Measurements from ENCODE around the gene PLXNC1. TPM values are rescaled to one million over a fixed set of nuclear protein-coding genes. Genes with fewer than 3 reads are reported as not detected.

The PLXNC1 gene
- total RNA-seq, 1 donor from 2014 or later, result 28.0 TPM

DNA sequence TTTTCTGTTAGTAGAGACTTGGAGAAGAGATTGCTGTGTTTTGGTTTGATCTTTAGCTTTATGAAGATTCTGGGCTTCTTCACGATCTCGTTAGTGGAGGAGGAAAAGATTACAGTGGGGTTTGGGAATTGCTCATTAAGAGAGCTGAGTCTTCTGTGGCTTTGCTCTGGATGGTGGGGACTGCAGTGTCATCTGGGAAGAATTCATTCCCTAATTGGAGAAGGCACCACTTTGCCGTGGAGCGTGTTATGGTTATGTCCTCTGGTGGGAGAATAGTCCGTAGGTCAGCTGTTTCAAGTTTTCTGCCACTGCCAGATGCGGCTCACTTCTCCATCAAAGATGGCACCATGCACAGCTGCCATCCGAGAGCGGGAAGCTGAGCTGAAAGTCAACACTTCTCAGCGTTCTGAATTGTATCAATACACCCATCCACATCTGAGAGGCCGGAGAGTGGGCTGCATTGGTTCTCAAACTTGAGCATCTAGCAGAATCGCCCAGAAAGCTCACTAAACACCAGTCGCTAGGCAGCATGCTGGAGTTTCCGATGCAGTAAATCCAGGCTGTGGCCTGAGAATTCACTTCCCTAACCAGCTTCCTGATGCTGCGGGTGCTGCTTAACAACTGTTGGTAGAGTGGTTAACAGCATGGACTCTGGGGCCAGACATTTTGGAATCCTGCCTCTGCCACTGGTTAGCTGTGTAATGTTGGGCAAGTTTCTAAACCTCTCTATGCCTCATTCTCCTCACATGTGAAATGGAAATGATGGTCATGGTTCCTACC, 117.8 kb downstream of the PLXNC1 start:
- H3K36me3 ChIP-seq, result no peaks in the 10 kb centered on the region
- intact Hi-C loops (cut with DNase I), result no loop called here
- no peaks in the 10 kb centered on the region for H3K27me3 ChIP-seq (ENCODE audit: low read depth)
- H3K9me3 ChIP-seq, result no peaks in the 10 kb centered on the region
- no peak for DNase-seq
- H3K4me1 ChIP-seq, result peaks cover 63% of the 10 kb centered on the region
- peak overlapping the region; percentile 40 for H3K27ac ChIP-seq
- H3K4me3 ChIP-seq, result no peak overlapping the region
- TF ChIP-seq, protein P1, sequence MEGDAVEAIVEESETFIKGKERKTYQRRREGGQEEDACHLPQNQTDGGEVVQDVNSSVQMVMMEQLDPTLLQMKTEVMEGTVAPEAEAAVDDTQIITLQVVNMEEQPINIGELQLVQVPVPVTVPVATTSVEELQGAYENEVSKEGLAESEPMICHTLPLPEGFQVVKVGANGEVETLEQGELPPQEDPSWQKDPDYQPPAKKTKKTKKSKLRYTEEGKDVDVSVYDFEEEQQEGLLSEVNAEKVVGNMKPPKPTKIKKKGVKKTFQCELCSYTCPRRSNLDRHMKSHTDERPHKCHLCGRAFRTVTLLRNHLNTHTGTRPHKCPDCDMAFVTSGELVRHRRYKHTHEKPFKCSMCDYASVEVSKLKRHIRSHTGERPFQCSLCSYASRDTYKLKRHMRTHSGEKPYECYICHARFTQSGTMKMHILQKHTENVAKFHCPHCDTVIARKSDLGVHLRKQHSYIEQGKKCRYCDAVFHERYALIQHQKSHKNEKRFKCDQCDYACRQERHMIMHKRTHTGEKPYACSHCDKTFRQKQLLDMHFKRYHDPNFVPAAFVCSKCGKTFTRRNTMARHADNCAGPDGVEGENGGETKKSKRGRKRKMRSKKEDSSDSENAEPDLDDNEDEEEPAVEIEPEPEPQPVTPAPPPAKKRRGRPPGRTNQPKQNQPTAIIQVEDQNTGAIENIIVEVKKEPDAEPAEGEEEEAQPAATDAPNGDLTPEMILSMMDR (IDR thresholded peaks at IDR 0.05), result no peak
- no peak for ATAC-seq

DNA sequence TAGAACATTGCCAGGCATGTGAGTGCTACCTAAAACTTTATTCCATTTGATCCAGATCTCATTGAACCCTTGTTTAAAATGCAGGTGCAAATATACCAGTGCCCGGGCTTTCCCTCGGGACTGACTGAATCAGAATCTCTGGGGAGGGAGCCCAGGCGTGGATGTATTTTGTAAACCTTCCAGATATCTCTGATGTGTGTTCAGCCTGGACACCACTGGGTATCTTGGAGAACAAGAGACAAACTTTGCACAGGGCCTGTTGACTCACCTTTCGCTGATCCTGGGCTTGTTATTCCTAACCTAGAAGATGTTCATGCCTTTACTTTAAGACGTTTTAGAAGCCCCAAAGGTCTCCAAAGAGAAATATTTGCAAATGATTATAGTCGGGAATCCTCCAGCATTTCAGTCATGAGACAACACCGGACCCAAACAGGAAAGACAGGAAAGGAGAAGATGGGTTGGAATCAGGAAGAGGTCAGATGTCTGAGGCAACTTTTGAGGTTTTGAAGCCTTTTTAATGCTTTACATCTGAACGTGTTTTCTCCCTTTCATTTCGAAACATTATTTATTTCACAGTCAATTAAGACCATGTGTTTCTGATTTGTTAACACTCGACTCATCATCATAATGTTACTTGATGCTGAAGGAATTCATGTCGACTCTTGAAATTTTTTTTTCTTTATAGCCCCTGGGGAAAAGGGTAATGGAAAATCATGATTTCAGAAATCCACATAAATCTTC, 118.6 kb downstream of the PLXNC1 start:
- Histone ChIP-seq H3K27me3 (ENCODE audit: low read depth) (no peaks in the 10 kb centered on the region), H3K36me3 (no peaks in the 10 kb centered on the region), H3K9me3 (no peaks in the 10 kb centered on the region), H3K27ac (peak overlapping the region; percentile 67), H3K4me1 (peaks cover 56% of the 10 kb centered on the region), H3K4me3 (no peak overlapping the region)
- ATAC-seq (no peak), DNase-seq (no peak)
- TF ChIP-seq, protein P1 (IDR thresholded peaks at IDR 0.05), result no peak
- intact Hi-C loops (cut with DNase I), result no loop called here

DNA sequence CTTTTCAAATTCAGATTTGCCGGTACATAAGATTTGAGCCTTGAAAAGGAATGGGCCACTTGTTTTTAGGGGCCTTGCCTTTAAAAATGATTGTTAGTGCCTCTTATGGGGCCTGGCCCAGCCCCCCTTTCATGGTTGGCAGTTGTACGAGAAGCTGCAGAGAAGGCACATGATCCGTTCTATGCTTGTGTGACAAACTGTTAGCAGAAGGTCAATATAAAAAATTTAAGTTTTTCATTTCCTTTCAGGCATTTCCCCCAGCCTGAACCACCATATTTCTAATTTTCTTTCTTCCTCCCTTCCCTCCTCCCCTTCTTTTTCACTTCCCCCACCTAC, 119.1 kb downstream of the PLXNC1 start:
- Histone ChIP-seq H3K27ac (peak overlapping the region; percentile 67), H3K27me3 (ENCODE audit: low read depth) (no peaks in the 10 kb centered on the region), H3K36me3 (no peaks in the 10 kb centered on the region), H3K4me3 (no peak overlapping the region), H3K9me3 (no peaks in the 10 kb centered on the region), H3K4me1 (peaks cover 53% of the 10 kb centered on the region)
- intact Hi-C loops (cut with DNase I), result no loop called here
- DNase-seq, result no peak
- TF ChIP-seq, protein P1 (IDR thresholded peaks at IDR 0.05), result no peak
- ATAC-seq, result no peak

DNA sequence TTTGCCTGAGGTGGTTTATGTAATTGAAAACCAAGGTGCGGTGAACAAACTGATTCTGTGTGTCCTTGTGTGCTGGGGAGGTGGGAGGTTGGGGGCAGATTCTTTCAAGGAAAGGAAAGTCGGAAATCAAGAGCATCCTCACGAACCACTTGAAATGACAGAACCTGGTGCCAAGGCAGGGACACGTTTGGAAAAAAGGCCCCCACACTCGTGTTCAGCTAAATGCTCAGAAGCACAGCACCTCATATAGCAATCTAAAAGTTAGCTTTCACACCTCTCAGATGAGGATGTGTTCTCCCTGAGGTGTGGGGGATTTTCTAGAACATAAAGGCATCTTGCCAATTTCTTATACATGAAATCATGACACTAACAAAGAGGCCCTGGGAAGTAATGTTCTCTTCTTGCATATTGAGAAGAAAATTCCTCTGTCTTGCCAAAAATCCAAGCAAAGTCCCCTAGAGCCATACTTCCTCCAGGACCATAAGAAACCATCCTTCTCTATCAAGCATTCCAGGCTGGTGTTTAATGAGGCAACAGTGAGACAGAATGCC, 119.6 kb downstream of the PLXNC1 start:
- TF ChIP-seq, protein P1 (IDR thresholded peaks at IDR 0.05), result no peak
- H3K36me3 ChIP-seq, result no peaks in the 10 kb centered on the region
- H3K27me3 ChIP-seq (ENCODE audit: low read depth), result no peaks in the 10 kb centered on the region
- H3K4me3 ChIP-seq, result no peak overlapping the region
- ATAC-seq (no peak), DNase-seq (no peak)
- H3K4me1 ChIP-seq, result peaks cover 48% of the 10 kb centered on the region
- peak overlapping the region; percentile 67 for H3K27ac ChIP-seq
- no peaks in the 10 kb centered on the region for H3K9me3 ChIP-seq
- intact Hi-C loops (cut with DNase I), result no loop called here

DNA sequence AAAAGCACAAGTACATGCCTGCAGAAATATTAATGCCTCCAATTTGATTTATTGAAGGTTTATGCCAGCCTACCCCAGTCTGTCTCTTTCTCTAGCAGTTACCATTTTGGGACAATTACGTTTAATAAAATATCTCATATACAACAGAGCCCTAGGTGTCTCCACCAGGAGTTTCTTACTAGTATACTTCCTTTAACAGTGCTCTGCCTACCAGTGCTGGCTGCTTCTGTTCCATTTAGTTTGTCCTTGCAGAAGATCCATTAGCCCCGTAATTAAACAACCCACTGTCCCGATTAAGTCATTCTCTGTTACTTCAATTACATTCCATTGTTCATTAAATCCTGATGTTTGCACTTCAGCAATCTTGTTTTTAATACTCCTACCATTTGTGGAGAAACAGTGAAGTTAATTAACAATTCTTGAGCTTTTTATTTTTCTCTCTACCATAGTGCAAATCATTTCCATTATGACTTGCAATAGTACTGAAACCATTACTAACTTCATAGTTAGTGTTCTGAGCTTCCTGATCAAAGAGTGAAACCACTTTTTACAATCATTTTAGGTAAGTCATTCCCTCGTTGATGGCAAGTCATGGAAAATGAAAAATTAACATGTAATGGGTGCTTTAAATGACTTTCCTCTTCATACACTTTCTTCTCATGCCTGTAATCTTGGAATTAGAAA, 121.1 kb downstream of the PLXNC1 start:
- DNase-seq (no peak), ATAC-seq (no peak)
- TF ChIP-seq, protein P1 (IDR thresholded peaks at IDR 0.05), result no peak
- intact Hi-C loops (cut with DNase I), result no loop called here
- H3K9me3 ChIP-seq, result no peaks in the 10 kb centered on the region
- no peak overlapping the region for H3K27ac ChIP-seq
- no peaks in the 10 kb centered on the region for H3K27me3 ChIP-seq (ENCODE audit: low read depth)
- peaks cover 33% of the 10 kb centered on the region for H3K4me1 ChIP-seq
- H3K36me3 ChIP-seq, result no peaks in the 10 kb centered on the region
- H3K4me3 ChIP-seq, result no peak overlapping the region
